ENCODE results near the gene SLC43A1. TPM values are rescaled to one million over a fixed set of nuclear protein-coding genes. Genes with fewer than 3 reads are reported as not detected.

SLC43A1 gene
- total RNA-seq, 1 donor from 2014 or later, result 2.0 TPM

DNA sequence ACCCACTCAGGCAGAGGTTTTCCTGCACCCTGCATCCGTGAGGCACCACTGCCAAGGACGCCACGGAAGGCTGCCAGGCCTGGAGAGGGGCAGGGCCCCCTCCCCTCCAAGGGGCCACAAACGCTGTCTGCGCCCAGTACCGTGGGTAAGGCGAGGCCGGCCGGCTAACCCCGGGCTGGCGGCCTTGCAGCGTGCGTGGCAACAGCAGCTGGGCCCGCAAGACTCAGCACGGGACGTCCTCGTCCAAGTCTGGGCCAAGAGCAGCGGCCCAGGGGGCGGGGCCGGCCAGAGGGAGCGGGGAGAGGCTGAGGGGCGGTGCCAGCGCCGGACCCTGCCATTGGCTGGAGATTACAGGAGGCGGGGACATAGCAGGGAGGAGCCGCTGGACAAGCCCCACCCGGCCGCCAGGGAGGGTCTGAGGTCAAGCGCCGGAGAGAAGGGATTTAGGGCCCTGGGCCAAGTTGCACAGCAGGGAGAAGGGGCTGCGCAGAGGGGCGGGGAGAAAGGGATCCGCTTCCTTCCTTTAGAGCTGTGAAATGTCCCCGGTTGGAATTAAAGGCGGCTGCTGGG, 16.0 kb downstream of the SLC43A1 start:
- FAIRE-seq (no peak), DNase-seq (ENCODE audit: low spot score in 2 of 2) (peak; percentile 92 to 99)

DNA sequence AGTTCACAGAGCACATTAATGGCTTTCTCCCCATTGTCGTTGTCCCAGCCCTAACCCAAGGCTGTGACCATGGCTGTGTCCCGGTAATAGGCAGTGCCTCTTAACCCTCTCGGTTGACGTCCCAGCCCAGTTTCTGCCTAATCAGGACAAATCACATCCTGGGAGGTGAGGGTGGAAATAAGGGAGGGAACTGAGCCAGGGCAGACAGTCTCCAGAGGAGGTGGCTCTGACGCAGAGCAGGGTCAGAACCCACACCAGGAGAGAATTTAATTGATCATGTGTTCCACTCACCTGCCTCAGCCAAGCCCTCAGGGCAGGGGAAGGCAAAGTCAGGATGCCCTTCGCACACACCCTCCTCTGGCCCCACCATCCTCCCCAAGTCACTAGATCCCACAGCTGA, 17.0 kb downstream of the SLC43A1 start:
- DNase-seq (ENCODE audit: low spot score in 2 of 2), result no peak
- no peak for FAIRE-seq

DNA sequence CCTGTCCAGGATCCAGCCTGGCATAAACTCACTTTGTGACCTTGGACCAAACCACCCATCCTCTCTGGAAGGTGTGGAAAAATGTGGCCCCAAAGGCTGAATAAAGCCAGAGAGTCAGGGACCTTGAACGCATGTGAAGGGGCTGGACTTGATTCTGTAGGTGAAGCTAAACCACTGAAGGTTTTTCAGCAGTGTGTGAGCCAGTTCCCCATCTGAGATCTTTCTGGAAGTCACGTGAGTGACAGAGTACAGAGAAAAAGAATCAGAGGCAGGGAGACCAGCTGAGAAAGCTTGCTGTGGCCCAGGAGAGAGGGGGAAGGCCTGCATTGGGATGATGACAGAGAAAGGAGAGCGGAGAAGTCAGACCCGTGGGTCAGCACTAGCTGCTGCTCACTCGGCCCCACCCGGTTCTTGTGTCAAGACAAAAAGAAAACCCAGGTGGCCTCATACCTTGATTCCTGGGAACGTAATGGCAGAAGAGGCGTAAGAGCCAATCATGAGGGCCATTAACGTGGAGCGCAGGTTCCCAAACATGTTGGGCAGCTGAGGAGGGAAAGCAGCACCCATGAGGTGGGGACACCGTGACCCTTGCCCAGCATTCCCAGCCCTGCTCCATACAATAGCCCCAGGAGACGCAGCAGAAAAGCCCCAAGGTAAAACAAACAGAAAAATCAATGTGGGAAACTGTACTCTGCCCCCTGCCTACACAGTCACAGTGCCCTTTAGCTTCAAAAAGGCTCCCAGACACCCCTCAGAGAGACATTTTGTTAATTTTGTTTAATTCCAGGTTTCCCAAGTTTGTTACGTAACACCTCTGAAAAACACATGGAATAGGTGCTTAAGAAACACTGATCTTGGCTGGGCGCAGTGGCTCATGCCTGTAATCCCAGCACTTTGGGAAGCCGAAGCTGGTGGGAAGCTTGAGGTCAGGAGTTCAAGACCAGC, 17.9 kb downstream of the SLC43A1 start:
- DNase-seq (ENCODE audit: low spot score in 2 of 2), result no peak
- FAIRE-seq, result no peak

- DNase-seq (ENCODE audit: low spot score in 2 of 2) (no peak), FAIRE-seq (no peak)
These were observed 19.2 kb downstream of the SLC43A1 start for GRCh38 chr11:57496109-57496820.

GRCh38 chr11:57493507-57494503, 21.7 kb downstream of the SLC43A1 start:
- DNase-seq (ENCODE audit: low spot score in 2 of 2) (no peak), FAIRE-seq (no peak)

DNA sequence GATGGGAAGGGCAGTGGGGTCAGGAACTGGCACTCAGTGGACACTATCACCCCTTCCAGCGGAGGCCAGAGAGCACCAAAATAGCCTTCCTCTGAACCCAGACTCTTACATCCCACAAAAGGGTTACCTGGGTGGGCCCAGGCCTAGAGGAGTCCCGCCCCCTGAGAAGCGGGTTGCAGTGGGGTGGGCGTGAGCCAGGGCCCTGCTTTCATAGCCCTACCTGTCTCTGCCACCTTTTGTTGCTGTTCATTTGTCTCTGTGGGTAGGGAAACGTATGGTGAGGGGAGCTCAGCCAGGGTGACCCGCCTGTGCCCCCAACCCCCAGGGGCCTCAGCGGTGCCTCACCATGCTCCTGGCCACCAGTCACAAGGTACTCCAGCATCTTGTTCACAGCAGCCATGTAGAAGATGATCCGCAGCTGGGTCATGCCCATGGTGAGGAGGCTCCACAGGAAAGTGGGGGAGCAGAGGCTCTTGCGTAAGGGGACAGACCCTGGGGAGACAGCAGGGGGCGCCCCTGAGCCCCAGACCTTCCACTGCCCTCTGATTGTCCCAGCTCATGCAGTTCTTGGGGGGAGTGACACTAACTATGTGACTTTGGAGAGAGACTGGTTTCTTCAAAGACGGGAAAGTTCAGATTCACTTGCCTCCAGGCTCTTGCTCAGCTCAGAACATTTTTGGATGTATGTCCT, 24.0 kb downstream of the SLC43A1 start:
- DNase-seq (ENCODE audit: low spot score in 2 of 2), result no peak
- no peak for FAIRE-seq

GRCh38 chr11:57490456-57491248, 24.9 kb downstream of the SLC43A1 start:
- FAIRE-seq, result no peak
- no peak for DNase-seq (ENCODE audit: low spot score in 2 of 2)

DNA sequence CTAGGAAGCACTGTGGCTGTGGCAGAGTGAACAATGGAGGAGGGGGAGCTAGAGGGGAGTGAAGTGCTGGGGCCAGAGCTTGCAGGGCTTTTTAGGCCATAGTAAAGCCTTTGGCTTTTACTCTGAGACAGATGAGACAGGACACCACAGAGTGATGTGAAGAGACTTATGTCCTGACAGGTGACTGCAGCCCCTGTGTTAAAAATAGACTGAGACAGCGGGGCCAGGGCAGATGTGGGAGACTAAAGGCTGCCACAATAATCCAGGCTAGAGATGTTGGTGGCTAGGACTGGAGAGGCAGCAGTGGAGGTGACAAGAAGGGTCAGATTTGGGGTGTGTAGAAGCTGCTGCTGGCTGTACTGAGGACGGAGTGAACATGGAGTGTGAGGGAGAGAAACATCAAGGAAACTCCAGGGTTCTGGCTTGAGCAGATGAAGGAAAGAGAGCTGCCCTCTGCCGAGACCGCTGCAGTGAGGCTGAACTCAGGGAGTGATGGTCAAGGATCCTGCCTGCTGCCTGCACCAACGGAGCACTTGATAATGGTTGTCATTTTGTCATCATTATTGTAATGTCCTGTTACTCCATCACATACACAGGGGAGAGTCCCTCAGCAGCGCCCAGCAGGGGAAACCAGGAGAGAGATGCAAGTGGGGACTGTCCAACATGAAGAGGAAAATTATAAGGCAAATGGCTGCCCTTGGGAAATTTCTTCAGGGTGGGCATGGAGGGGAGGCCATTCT, 27.4 kb downstream of the SLC43A1 start:
- FAIRE-seq (no peak), DNase-seq (ENCODE audit: low spot score in 2 of 2) (no peak)

- FAIRE-seq (no peak), DNase-seq (ENCODE audit: low spot score in 2 of 2) (no peak)
These were observed 28.3 kb downstream of the SLC43A1 start for GRCh38 chr11:57487021-57487778.

GRCh38 chr11:57485217-57485990, 30.1 kb downstream of the SLC43A1 start:
- FAIRE-seq, result no peak
- DNase-seq (ENCODE audit: low spot score in 2 of 2), result no peak

DNA sequence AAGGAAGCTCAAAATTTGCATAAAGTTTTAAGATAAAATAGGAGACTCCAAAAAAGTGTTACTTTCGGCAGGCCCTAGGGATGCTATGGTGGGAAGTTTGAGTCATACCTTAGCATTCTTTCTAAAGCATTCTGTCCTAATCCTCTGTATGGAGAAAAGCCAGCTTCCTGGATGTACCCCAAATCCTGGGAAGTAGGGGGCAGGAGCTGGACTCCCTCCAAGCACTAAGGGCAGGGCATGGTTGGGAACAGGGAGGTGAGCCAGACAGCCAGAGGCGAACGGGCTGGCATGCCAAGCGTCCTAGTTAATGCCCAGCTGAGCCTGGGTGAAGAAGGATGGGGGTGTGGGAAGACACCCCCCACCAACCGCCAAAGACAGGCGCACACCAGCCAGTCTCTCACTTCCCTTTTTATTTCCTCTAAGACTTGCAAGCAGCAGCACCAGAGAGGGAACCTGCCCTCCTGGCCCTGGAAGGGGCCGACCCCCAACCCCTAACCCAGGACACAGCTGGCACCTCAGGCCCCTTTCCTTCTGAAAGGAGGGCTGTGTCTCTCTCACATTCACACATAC, 31.3 kb downstream of the SLC43A1 start:
- no peak for FAIRE-seq

DNA sequence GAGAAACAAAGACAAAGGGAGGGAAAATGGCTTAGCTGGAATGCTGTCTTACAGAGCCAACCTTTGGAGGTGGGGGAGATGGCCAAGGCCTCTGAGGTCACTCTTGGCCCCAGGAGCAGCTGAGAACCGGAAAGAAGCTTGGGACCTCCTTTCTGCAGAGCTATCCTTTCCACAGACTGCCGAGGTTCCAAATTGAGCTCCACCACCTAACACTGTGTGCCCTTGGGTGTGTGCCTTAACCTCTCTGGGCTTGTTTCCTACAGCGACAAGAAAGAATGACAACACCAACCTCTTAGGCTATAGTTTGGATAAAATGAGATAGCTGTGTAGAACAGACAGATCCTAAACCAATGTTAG, 32.0 kb downstream of the SLC43A1 start:
- DNase-seq (ENCODE audit: low spot score in 2 of 2) (no peak), FAIRE-seq (no peak)

More for the DNA sequence above, 31.3 kb downstream of the SLC43A1 start:
- DNase-seq (ENCODE audit: low spot score in 2 of 2), result no peak

GRCh38 chr11:57482782-57483561, 32.5 kb downstream of the SLC43A1 start:
- DNase-seq (ENCODE audit: low spot score in 2 of 2) (peak in 1 of 2 donors; percentile 71), FAIRE-seq (no peak)

DNA sequence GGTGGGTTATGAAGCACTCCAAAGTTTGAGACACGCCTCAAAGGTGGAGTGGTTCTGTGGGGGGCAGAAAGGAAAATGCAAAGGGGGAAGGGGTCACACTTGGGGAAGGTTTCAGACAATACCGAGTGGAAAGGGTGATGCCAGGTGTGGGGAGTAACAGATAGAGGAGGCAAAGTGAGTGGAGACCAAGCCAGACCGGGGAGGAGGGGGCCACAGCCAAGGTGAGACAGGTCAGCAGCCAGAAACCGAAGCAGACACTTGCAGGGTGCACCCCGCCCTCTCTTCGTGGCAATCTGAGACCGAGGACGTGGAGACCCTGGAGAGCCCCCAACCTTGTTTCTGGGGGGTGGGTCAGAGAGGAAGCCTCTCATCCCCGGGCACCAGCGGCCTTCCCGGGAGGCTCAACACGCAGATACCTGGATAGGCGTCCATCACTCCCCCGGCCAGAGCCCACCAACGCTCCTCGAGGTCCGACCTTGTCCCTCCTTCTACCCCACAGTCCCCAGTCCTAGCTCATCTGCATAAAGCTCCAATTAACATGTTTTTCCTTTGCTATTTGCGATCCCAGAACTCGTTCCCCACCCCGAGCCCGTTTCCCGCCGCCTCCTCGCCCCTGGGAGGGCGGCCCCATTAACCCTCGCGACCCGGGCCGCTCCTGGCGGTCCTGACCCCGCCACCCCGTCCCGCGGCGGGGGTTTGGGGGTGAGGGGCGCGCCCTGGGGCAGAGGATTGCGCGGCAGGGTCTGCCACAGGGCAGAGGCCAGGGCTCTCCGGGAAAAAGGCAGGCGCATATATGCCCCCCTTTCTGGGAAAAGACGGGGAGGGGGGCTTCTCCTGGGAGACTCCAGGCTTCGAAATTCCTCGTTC, 33.4 kb downstream of the SLC43A1 start:
- FAIRE-seq (no peak), DNase-seq (ENCODE audit: low spot score in 2 of 2) (no peak)
